ENCODE data around the gene ATP5MG.

GRCh38 chr11:118379497-118379896 lies 21.9 kb upstream of the ATP5MG start:
- TF ChIP-seq CTCF (IDR thresholded peaks at IDR 0.05) (no peak), POLR2A (IDR thresholded peaks at IDR 0.05) (no peak)

Data from uterus (tissue), 2 donors.